Measurements from ENCODE around the gene FLT3. TPM values are rescaled to one million over a fixed set of nuclear protein-coding genes. Genes with fewer than 3 reads are reported as not detected.

Gene FLT3
- total and polyA plus RNA-seq, 8 donors: 0.18 to 3.5 (median 1.2) TPM; not detected in 3

DNA sequence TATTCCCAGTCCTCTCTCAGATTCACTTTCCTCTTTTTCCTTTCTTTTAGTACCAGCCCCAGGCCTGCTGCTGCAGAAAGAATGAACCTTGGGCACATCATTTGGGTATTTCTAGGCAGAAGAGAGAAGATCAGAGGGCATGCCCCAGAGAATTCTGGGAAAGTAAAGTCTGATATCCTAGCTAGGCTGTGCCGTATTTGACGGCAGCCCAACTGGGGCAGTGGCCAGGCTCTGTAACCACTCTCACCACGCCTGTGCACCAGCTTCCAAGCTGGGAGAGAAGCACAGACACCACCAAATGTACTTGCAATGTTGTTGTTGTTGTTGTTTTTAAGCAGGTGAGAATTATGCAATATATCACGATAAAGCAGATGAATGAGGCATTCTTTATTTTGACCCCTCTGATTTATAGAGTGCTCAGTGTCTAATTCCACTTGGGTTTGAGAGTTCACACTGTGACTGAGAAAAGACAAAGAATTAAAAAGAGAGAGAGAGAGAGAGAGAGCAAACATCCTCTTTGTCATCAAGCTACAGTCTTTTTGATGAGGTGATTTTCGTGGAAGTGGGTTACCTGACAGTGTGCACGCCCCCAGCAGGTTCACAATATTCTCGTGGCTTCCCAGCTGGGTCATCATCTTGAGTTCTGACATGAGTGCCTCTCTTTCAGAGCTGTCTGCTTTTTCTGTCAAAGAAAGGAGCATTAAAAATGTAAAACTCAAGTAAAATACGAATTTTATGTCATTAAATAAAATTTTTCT is 72.6 kb downstream of the FLT3 start:
- peaks cover 0 to 4% (median 0%) of the 10 kb centered on the region in 3 donors for H3K27me3 ChIP-seq
- no peak overlapping the region for H3K4me3 ChIP-seq
- no peak overlapping the region for H3K27ac ChIP-seq
- H3K9me3 ChIP-seq: no peaks in the 10 kb centered on the region
- H3K36me3 ChIP-seq: no peaks in the 10 kb centered on the region
- no peak for DNase-seq
- no peaks in the 10 kb centered on the region for H3K4me1 ChIP-seq
- intact Hi-C loops (cut with DNase I; ENCODE audit: low total_unique reads): no loop called here
- WGBS, 5 donors: 61 to 68% (median 66%) methylated on average over 8 of the region's 8 CpGs
- TF ChIP-seq POLR2AphosphoS5 (IDR thresholded peaks at IDR 0.05) (no peak), EP300 (IDR thresholded peaks at IDR 0.05) (no peak), POLR2A (IDR thresholded peaks at IDR 0.05) (no peak)
- TF ChIP-seq, protein P1, sequence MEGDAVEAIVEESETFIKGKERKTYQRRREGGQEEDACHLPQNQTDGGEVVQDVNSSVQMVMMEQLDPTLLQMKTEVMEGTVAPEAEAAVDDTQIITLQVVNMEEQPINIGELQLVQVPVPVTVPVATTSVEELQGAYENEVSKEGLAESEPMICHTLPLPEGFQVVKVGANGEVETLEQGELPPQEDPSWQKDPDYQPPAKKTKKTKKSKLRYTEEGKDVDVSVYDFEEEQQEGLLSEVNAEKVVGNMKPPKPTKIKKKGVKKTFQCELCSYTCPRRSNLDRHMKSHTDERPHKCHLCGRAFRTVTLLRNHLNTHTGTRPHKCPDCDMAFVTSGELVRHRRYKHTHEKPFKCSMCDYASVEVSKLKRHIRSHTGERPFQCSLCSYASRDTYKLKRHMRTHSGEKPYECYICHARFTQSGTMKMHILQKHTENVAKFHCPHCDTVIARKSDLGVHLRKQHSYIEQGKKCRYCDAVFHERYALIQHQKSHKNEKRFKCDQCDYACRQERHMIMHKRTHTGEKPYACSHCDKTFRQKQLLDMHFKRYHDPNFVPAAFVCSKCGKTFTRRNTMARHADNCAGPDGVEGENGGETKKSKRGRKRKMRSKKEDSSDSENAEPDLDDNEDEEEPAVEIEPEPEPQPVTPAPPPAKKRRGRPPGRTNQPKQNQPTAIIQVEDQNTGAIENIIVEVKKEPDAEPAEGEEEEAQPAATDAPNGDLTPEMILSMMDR (IDR thresholded peaks at IDR 0.05): no peak

DNA sequence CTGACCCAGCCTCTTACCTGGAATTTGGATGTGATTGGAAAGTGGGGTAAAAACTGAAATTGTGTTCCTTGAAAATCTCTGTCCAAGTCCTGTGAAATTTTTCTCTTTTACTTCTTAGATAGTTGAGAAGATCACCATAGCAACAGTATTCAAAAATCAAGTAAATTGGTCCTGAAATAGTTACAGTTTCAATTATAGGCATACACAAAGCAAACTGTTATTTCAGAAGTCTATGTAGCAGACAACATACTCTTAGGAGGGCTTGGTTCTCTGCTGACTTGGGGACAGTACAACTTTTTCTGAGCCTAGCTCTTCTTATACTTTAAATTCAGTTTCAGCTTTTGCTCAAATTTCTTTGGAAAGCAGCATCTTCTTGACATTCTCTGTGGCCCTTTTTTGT is 73.3 kb downstream of the FLT3 start:
- TF ChIP-seq POLR2A (IDR thresholded peaks at IDR 0.05): no peak
- no peak for TF ChIP-seq EP300 (IDR thresholded peaks at IDR 0.05)
- intact Hi-C loops (cut with DNase I; ENCODE audit: low total_unique reads): no loop called here
- no peak for DNase-seq
- H3K27me3 ChIP-seq: peaks cover 0 to 4% (median 0%) of the 10 kb centered on the region in 3 donors
- H3K4me3 ChIP-seq: no peak overlapping the region
- no peaks in the 10 kb centered on the region for H3K4me1 ChIP-seq
- no peak overlapping the region for H3K27ac ChIP-seq
- H3K9me3 ChIP-seq: no peaks in the 10 kb centered on the region
- no peaks in the 10 kb centered on the region for H3K36me3 ChIP-seq

DNA sequence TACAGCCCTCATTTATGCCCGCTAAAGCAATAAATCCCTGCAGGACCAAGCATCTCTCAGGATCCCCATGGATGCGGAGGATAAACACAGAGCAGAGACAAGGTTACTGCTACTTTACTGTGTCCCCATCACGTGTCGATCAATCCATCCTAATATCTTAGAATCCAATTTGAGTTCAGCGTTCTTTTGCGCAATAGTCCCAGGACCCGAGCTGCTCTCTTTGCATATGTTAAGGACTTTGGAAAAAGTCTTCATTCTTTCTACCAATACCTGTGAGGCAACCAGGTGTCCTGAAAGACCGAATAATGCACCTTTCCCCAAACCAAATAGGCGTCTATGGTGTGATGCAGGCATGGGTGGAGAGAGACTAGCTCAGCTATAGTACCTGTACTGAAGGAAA is 73.9 kb downstream of the FLT3 start:
- Histone ChIP-seq H3K4me3 (no peak overlapping the region), H3K27me3 (peaks cover 0 to 4% (median 0%) of the 10 kb centered on the region in 3 donors), H3K9me3 (no peaks in the 10 kb centered on the region), H3K36me3 (no peaks in the 10 kb centered on the region), H3K27ac (no peak overlapping the region), H3K4me1 (no peaks in the 10 kb centered on the region)
- intact Hi-C loops (cut with DNase I; ENCODE audit: low total_unique reads): no loop called here
- TF ChIP-seq POLR2A (IDR thresholded peaks at IDR 0.05) (no peak), POLR2AphosphoS5 (IDR thresholded peaks at IDR 0.05) (no peak), EP300 (IDR thresholded peaks at IDR 0.05) (no peak)
- TF ChIP-seq, protein P1 (IDR thresholded peaks at IDR 0.05): no peak
- no peak for DNase-seq
- WGBS, 5 donors: 88 to 94% (median 89%) methylated on average over 9 of the region's 9 CpGs

DNA sequence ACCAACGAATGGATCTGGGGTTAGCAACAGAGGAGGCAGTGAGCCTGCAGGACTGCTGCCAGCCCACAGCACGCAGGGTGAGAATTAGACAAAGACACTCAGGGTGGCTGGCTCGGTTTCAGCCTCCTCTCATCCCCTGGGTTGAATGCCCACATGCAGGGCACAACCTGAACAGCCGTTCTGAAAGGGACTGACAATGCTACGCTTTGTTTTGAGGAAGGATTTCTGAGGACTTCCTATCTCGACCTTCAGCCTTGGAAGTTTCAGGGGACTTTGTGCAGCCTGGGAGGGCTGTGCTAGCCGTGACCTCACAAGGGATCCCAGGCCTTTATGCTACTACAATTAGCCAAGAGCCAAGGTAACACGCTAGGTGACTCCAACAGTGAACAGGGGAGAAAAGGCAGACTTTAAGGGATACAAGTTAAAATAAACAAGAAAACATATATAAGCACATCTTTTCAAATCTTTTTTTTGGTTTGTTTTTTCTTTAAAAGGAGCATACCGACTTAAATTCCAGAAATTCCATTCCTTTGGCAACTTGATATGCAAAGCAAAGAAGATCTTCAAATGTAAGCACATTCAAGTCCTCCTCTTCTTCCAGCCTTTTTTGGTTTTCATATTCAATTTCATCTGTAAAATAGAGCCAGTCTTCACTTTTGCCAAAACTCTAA is 77.4 kb downstream of the FLT3 start:
- no peaks in the 10 kb centered on the region for H3K4me1 ChIP-seq
- no peak for DNase-seq
- 43 to 64% (median 55%) methylated on average over 9 of the region's 9 CpGs for WGBS, 5 donors
- TF ChIP-seq POLR2AphosphoS5 (IDR thresholded peaks at IDR 0.05): no peak
- TF ChIP-seq, protein P1 (IDR thresholded peaks at IDR 0.05): no peak
- TF ChIP-seq POLR2A (IDR thresholded peaks at IDR 0.05): no peak
- TF ChIP-seq EP300 (IDR thresholded peaks at IDR 0.05): no peak
- no peaks in the 10 kb centered on the region for H3K9me3 ChIP-seq
- H3K4me3 ChIP-seq: no peak overlapping the region
- intact Hi-C loops (cut with DNase I; ENCODE audit: low total_unique reads): no loop called here
- peaks cover 0 to 7% (median 0%) of the 10 kb centered on the region in 3 donors for H3K27me3 ChIP-seq
- no peak overlapping the region for H3K27ac ChIP-seq
- H3K36me3 ChIP-seq: no peaks in the 10 kb centered on the region

DNA sequence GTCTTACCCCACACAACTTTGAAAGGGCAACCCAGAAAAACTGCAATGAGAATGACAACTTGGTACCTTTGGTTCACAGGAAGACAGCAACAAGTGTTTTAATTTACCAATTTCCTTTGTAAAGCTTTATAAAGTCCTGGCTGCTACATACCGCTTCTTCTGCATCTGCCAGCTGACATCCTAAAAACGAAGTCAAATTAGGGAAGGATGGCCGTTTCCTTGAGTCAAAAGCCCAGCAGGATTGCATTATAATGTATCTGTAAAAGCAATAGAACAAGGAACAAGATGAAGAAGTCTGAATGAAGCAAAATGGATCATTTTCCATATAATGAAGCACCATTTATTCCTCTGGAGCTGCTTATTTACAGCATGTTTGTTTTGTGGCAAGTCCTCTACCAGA is 86.1 kb downstream of the FLT3 start:
- TF ChIP-seq POLR2A (IDR thresholded peaks at IDR 0.05) (no peak), POLR2AphosphoS5 (IDR thresholded peaks at IDR 0.05) (no peak), EP300 (IDR thresholded peaks at IDR 0.05) (no peak)
- TF ChIP-seq, protein P1 (IDR thresholded peaks at IDR 0.05): no peak
- Histone ChIP-seq H3K36me3 (no peaks in the 10 kb centered on the region), H3K4me3 (no peak overlapping the region), H3K27me3 (peaks cover 0 to 53% (median 0%) of the 10 kb centered on the region in 3 donors), H3K27ac (no peak overlapping the region), H3K4me1 (no peaks in the 10 kb centered on the region), H3K9me3 (no peaks in the 10 kb centered on the region)
- intact Hi-C loops (cut with DNase I; ENCODE audit: low total_unique reads): no loop called here
- 39 to 60% (median 54%) methylated on average over 3 of the region's 3 CpGs for WGBS, 5 donors
- no peak for DNase-seq
